GM18909 (cell line): ENCODE data around the gene GALK2.

Source experiments
- ATAC-seq: cut with Tn5 transposase; IDR thresholded peaks from one replicate; pipeline ENCODE4 v1.9.1; 2021; ENCODE audit warnings: mild to moderate bottlenecking; ENCODE audit not compliant: unreplicated experiment, poor library complexity

The GALK2 gene

GRCh38 chr15:49169880-49170597 is at the start of gene GALK2:
Gene GALK2, plus strand, starts transcription at chr15:49170247. Its CDS starts 76 bp downstream, at chr15:49170323.
- peak; percentile 94 for ATAC-seq

- no peak for ATAC-seq
Observed at GRCh38 chr15:49120832-49121231, 49.2 kb upstream of the GALK2 start.

- ATAC-seq: no peak
Observed at GRCh38 chr15:49121901-49122300, 48.1 kb upstream of the GALK2 start.

- no peak for ATAC-seq
Observed at GRCh38 chr15:49122541-49123062, 47.4 kb upstream of the GALK2 start.

DNA sequence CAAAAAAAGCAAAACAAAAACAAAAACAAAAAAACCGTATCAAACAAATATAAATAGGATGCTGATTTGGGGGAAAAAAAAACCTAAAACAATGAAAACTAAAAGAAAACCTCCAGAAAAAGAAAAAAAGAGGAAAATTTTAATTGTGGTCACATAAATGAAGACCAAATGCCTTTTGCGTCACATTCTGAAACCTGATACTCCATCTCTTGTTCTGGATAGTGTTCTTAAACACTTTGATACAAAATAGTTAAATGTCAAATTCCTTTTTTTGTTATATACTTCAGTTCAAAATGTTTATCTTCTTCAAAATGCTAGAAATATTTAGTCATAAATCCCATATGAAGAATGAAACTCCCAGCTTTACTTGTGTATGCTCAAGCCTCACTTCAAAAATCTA is 45.7 kb upstream of the GALK2 start:
- no peak for ATAC-seq

DNA sequence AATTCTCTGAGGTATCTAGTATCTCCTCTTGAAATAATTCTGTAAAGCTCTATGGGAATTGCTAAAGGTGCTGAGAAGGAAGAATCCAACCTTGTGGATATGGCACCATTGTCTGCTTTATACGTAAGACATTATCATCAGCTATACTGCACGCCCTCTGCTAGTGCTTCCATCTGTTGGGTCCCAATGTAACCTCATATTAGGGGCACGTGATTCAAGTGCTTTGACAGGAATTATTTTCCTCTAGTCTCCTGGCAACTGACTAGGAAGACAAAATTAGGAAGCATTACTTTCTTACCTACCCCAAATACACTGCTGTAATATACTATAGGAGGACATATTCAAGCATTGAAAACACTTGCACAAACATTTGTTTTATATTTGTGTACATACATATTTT is 38.6 kb upstream of the GALK2 start:
- no peak for ATAC-seq

- ATAC-seq: peak; percentile 42
Observed at GRCh38 chr15:49134683-49135341, 35.2 kb upstream of the GALK2 start.

DNA sequence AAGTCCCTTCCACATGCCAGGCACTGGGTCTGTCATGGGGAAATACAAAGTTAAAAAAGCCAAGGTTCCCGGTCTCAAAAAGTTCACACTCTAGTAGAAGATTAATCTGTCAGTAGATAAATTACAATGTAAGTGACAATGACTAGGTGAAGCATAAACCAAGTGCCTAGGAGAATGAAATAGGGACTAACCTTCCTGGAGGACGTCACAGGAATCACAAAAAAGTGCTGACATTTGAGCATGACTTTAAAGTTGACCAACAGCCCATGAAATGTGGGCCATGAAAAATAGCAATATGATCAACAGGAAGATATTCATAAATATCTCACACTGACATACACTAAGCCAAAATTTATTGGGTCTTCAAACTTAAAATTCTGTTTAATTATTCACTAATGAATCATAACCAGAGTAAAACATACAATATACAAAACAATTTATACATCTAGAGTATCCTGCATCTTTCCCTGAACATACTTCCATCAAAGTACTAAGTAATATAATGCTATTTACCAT is 34.6 kb upstream of the GALK2 start:
- ATAC-seq: peak; percentile 75

DNA sequence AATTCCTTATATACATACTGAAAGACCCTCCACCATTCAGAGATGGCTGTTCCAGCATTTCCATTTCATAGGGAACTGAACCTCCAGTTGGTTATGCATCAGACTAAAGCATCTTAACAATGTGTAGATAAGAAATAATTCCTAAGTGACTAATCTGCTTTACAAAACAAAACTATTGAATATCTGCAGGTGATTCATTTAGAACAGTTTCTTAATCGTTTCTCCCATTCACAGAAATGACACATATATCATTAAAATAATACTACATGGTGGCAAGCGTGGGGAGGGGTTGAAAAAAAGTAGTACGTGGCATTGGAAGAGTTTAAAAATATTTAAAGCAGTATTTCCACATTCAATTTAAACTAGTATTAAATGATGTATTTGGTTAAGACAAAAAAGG is 34.1 kb upstream of the GALK2 start:
- no peak for ATAC-seq

- no peak for ATAC-seq
Observed at GRCh38 chr15:49137861-49138260, 32.2 kb upstream of the GALK2 start.

DNA sequence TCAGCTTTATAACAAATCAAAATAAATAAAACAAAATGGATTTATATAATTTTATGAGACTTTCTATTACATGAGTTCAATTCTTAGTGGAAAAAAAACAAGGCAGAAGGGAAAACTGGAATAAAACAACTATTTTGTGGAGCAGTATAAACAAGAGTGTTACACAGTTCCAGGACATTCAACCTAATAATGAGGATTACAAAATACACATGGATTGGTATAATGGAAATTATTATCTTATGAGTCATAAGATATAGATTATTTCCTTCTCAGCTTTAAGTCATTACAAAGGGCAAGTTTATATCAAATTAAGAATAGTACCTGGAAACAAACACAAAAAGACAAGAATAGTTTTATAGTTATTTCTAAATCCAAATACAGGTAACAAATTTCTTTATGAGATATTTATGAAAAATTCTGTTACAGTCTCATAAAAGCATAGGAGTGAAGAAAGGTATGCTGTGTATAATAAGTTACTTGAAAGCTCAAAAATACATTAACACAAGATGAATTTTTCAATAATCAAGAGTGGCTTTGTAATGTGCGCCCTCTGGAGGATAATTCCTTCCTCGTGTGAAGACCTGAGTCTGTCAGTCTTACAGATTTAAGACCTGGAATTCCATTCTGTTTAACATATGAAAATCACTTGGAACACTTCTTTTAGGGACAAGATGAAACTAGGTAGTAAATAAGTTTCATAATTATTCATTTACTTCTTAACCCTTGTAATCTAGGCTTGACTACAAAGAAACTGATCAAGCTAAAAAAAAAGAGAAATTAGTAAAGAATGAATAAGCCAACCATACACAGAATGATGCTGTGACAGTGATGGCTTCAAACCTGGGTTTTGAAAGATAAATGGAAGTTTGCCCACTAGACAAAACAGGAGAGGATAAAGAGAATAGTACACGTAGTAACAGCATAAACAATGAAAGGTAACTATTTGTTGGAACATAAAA is 24.1 kb upstream of the GALK2 start:
- no peak for ATAC-seq

- no peak for ATAC-seq
Observed at GRCh38 chr15:49148298-49148697, 21.7 kb upstream of the GALK2 start.

- ATAC-seq: no peak
Observed at GRCh38 chr15:49148727-49149126, 21.3 kb upstream of the GALK2 start.

DNA sequence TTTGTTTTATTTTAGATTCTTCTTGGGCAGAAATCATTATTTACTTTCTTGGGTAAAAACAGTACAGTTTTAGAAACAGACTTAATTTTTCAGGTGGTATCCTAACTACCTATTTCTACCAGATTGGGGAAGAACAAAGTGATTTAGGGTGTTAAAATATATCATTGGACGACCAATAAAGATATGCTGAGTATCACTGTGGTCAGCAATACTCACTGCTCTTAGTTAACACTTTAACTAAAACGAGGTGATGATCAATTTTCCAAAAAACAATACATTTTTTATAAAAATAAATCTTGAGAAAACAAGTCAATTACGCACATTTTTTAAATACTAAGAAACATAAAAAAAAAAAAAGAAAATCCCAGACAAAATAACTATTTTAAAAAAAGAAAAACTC is 18.2 kb upstream of the GALK2 start:
- no peak for ATAC-seq

DNA sequence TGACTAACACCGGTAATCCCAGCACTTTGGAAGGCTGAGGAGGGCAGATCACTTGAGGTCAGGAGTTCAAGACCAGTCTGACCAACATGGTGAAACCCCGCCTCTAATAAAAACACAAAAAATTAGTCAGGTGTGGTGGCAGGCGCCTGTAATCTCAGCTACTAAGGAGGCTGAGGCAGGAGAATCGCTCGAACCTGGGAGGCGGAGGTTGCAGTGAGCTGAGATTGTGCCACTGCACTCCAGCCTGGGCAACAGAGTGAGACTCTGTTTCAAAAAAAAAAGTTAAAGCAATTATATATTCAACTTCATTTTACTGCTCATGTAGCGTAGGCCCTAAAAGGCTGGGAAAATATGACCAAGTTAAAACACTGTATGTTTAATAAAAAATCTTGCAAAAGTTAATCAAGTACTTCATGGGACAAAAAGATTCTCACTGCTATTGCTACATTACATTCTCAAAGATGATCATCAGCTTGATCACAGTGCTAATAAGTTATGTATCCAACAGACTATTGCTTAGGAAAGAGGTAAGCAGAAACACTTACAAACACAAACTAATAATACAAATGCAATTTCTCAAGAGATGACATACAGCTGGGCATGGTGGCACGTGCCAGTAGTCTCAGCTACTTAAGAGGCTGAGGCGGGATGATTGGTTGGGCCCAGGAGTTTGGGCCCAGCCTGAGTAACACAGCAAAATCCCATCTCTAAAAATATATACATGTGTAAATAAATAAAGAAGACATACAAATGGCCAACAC is 17.3 kb upstream of the GALK2 start:
- no peak for ATAC-seq

GRCh38 chr15:49154359-49154758 is 15.7 kb upstream of the GALK2 start:
- no peak for ATAC-seq

DNA sequence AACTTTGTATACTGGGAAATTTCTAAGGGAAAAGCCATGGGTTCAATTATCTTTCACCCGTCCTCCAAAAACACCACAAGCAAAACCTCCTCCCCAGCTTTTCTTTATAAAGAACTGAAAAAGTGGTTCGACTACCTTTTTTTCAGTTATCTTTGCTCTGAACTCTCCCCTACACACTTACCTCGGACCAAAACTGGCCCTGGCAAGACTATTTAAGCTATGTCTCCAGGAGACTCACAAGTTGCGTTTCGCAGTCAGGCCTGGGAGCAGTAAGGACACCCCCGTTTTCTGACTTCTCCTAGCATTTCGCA is 15.3 kb upstream of the GALK2 start:
- no peak for ATAC-seq

DNA sequence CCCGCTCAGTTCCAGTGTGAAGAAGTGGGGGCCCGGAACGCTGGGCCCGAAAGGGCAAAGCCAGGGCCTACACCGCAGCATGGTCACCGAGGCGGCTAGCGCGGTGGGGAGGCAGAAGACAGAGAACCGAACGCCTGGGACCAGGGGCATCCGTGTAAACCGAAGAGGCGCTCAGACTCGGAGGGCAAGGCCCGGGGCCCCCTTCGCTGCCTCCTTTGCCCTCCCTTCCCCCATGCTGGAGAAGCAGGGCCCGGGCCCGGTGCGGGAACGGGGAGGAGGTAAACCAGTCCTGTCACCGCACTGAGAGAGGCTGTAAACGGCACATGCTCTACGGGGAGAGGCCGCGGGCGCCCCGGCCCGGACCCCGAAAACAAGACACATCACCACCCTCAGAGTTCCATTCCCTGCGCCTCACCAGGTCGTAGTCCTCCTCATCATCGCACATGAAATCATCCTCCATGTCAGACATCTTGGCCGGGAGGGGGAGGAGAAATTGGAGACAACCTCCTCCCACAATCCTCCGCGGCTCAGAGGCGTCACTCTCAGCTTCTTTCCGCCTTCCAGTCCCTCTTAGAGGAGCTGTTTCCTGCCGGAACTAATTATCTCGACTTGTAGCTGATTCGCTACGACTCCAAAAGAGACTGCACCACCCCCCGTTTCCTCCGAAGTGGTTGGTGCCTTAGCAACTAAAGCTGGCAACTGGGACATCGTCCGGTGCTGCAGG is 14.8 kb upstream of the GALK2 start, which contains the start of gene COPS2:
Gene COPS2 (minus strand): TSS at position 490 of the 724 bp plus-strand sequence. CDS start 21 bp downstream, at position 469.
- ATAC-seq: peak; percentile 92
